ENCODE results near the gene ZNHIT3. TPM values are rescaled to one million over a fixed set of nuclear protein-coding genes. Genes with fewer than 3 reads are reported as not detected.
"Not testable (repeated sequence)": the region's sequence is repeated elsewhere in the genome, so short reads cannot be mapped to it uniquely, and the experiment has no call there.

The ZNHIT3 gene
- total RNA-seq, 4 donors from 2014 or later = 19.7 to 34.5 (median 26.3) TPM

GRCh38 chr17:36481829-36482228 lies 4.7 kb upstream of the ZNHIT3 start:
- no peak overlapping the region for H3K27ac ChIP-seq
- peaks cover 21% of the 10 kb centered on the region for H3K4me1 ChIP-seq
- no peak overlapping the region for H3K4me3 ChIP-seq
- TF ChIP-seq POLR2AphosphoS5 (IDR thresholded peaks at IDR 0.05) (no peak), EP300 (IDR thresholded peaks at IDR 0.05) (no peak), POLR2A (IDR thresholded peaks at IDR 0.05) (no peak), CTCF (IDR thresholded peaks at IDR 0.05) (no peak)
- H3K36me3 ChIP-seq = no peaks in the 10 kb centered on the region
- H3K27me3 ChIP-seq = peaks cover 9% of the 10 kb centered on the region
- WGBS = 80% methylated on average over 7 of the region's 7 CpGs
- DNase-seq (ENCODE audit: low spot score in 2 of 2) = no peak
- H3K9me3 ChIP-seq = no peaks in the 10 kb centered on the region

- DNase-seq (ENCODE audit: low spot score in 2 of 2) = peak; percentile 87 to 88
- Histone ChIP-seq H3K4me3 (peak overlapping the region; percentile 54), H3K4me1 (peaks cover 29% of the 10 kb centered on the region), H3K36me3 (no peaks in the 10 kb centered on the region), H3K9me3 (no peaks in the 10 kb centered on the region), H3K27ac (no peak overlapping the region), H3K27me3 (peaks cover 5% of the 10 kb centered on the region)
- TF ChIP-seq POLR2A (IDR thresholded peaks at IDR 0.05) (no peak), CTCF (IDR thresholded peaks at IDR 0.05) (peak; percentile 79 to 97), EP300 (IDR thresholded peaks at IDR 0.05) (no peak), POLR2AphosphoS5 (IDR thresholded peaks at IDR 0.05) (no peak)
- WGBS = 11% methylated on average over 30 of the region's 79 CpGs
These were observed 3.6 kb upstream of the ZNHIT3 start for GRCh38 chr17:36482611-36483504.

- not testable (repeated sequence) for DNase-seq (ENCODE audit: low spot score in 2 of 2); H3K4me3 ChIP-seq; H3K36me3 ChIP-seq; H3K27me3 ChIP-seq; H3K9me3 ChIP-seq; H3K27ac ChIP-seq
- H3K4me1 ChIP-seq = peaks cover 39% of the 10 kb centered on the region
- WGBS = 95% methylated on average over 7 of the region's 7 CpGs
These were observed 2.5 kb upstream of the ZNHIT3 start for GRCh38 chr17:36484021-36484420.

GRCh38 chr17:36485027-36485426 lies 1.5 kb upstream of the ZNHIT3 start:
- peaks cover 39% of the 10 kb centered on the region for H3K4me1 ChIP-seq
- no peak for TF ChIP-seq POLR2A (IDR thresholded peaks at IDR 0.05)
- no peak for TF ChIP-seq POLR2AphosphoS5 (IDR thresholded peaks at IDR 0.05)
- no peak for TF ChIP-seq EP300 (IDR thresholded peaks at IDR 0.05)
- TF ChIP-seq CTCF (IDR thresholded peaks at IDR 0.05) = no peak
- H3K27me3 ChIP-seq = peaks cover 5% of the 10 kb centered on the region
- H3K4me3 ChIP-seq = no peak overlapping the region
- no peak for DNase-seq (ENCODE audit: low spot score in 2 of 2)
- H3K36me3 ChIP-seq = no peaks in the 10 kb centered on the region
- no peaks in the 10 kb centered on the region for H3K9me3 ChIP-seq
- WGBS = 96% methylated on average over 8 of the region's 8 CpGs
- no peak overlapping the region for H3K27ac ChIP-seq

GRCh38 chr17:36485805-36486203 lies 677 bp upstream of the ZNHIT3 start:
- WGBS = 31% methylated on average over 10 of the region's 10 CpGs
- Histone ChIP-seq H3K4me3 (peak overlapping the region; percentile 97), H3K9me3 (no peaks in the 10 kb centered on the region), H3K27me3 (peaks cover 5% of the 10 kb centered on the region), H3K4me1 (peaks cover 39% of the 10 kb centered on the region), H3K27ac (peak overlapping the region; percentile 13), H3K36me3 (no peaks in the 10 kb centered on the region)
- TF ChIP-seq CTCF (IDR thresholded peaks at IDR 0.05) (no peak), EP300 (IDR thresholded peaks at IDR 0.05) (no peak), POLR2AphosphoS5 (IDR thresholded peaks at IDR 0.05) (no peak), POLR2A (IDR thresholded peaks at IDR 0.05) (no peak)
- DNase-seq (ENCODE audit: low spot score in 2 of 2) = no peak

Data from suprapubic skin (tissue), 4 donors.